Occipital lobe (tissue), 2 donors: ENCODE measurements around the gene RIN3. TPM values are rescaled to one million over a fixed set of nuclear protein-coding genes. Genes with fewer than 3 reads are reported as not detected.

Experiments
- DNase-seq: peaks from one replicate; lab custom pipeline; 2025; lab: John Stamatoyannopoulos, UW
- total RNA-seq: library from RNA; depleted of rRNA; stranded (reverse); fragments of >200 nt; gene quantifications from one replicate; pipeline ENCODE4 v1.2.3, GENCODE V29; 2014

Gene RIN3
- total RNA-seq, 1 donor from 2014 or later, result 1.4 TPM

- peak; percentile 70 for DNase-seq
These were observed 173.4 kb downstream of the RIN3 start for GRCh38 chr14:92686900-92687427.

- peak; percentile 28 for DNase-seq
These were observed 174.3 kb downstream of the RIN3 start for GRCh38 chr14:92687681-92688433.

- no peak for DNase-seq
These were observed 175.1 kb downstream of the RIN3 start for GRCh38 chr14:92688434-92689375.

- no peak for DNase-seq
These were observed 176.8 kb downstream of the RIN3 start for GRCh38 chr14:92690171-92691011.

GRCh38 chr14:92692822-92693226 lies 179.2 kb downstream of the RIN3 start:
- no peak for DNase-seq

GRCh38 chr14:92693998-92694795 lies 180.6 kb downstream of the RIN3 start:
- no peak for DNase-seq

GRCh38 chr14:92694807-92695206 lies 181.2 kb downstream of the RIN3 start:
- DNase-seq, result no peak

- DNase-seq, result no peak
These were observed 182.0 kb downstream of the RIN3 start for GRCh38 chr14:92695562-92695961.

GRCh38 chr14:92696366-92696765 lies 182.8 kb downstream of the RIN3 start:
- no peak for DNase-seq

- DNase-seq, result no peak
These were observed 184.8 kb downstream of the RIN3 start for GRCh38 chr14:92698393-92698792.

GRCh38 chr14:92701826-92702225 lies 188.2 kb downstream of the RIN3 start:
- DNase-seq, result no peak

GRCh38 chr14:92702441-92702918 lies 188.9 kb downstream of the RIN3 start:
- no peak for DNase-seq

GRCh38 chr14:92703516-92703915 lies 189.9 kb downstream of the RIN3 start:
- DNase-seq, result no peak

- DNase-seq, result no peak
These were observed 190.6 kb downstream of the RIN3 start for GRCh38 chr14:92704036-92704804.

GRCh38 chr14:92704821-92705220 lies 191.2 kb downstream of the RIN3 start:
- no peak for DNase-seq

GRCh38 chr14:92706386-92706785 lies 192.8 kb downstream of the RIN3 start:
- no peak for DNase-seq

GRCh38 chr14:92709340-92710000 lies 195.9 kb downstream of the RIN3 start:
- no peak for DNase-seq

- no peak for DNase-seq
These were observed 196.4 kb downstream of the RIN3 start for GRCh38 chr14:92710001-92710341.
